ENCODE measurements around the gene CD48. TPM values are rescaled to one million over a fixed set of nuclear protein-coding genes. Genes with fewer than 3 reads are reported as not detected.

The CD48 gene
- total RNA-seq, 6 donors from 2014 or later = 9.4 to 32.1 (median 16.3) TPM

- ATAC-seq (ENCODE audit: low FRiP score in 2 of 2) (no peak), DNase-seq (no peak)
- H3K27me3 ChIP-seq = no peaks in the 10 kb centered on the region
- 75 to 85% methylated on average over 3 of the region's 3 CpGs for WGBS, 2 donors
- peaks cover 0 to 16% (median 5%) of the 10 kb centered on the region in 4 donors for H3K4me1 ChIP-seq
- no peaks in the 10 kb centered on the region for H3K9me3 ChIP-seq
- TF ChIP-seq POLR2AphosphoS5 (IDR thresholded peaks at IDR 0.05) (no peak), POLR2A (IDR thresholded peaks at IDR 0.05) (no peak), EP300 (IDR thresholded peaks at IDR 0.05) (no peak), CTCF (IDR thresholded peaks at IDR 0.05) (no peak)
- H3K4me3 ChIP-seq = no peak overlapping the region
- H3K27ac ChIP-seq = peak overlapping the region in 1 of 4 donors; percentile 6
- H3K36me3 ChIP-seq = no peaks in the 10 kb centered on the region
Observed at GRCh38 chr1:160638540-160638857, 73.1 kb downstream of the CD48 start.

GRCh38 chr1:160637821-160638539 lies 73.6 kb downstream of the CD48 start:
- ATAC-seq (ENCODE audit: low FRiP score in 2 of 2) (no peak), DNase-seq (no peak)
- Histone ChIP-seq H3K27ac (peak overlapping the region in 1 of 4 donors; percentile 6), H3K4me3 (no peak overlapping the region), H3K9me3 (no peaks in the 10 kb centered on the region), H3K36me3 (no peaks in the 10 kb centered on the region), H3K4me1 (peaks cover 0 to 16% (median 5%) of the 10 kb centered on the region in 4 donors), H3K27me3 (no peaks in the 10 kb centered on the region)
- WGBS, 2 donors = 46 to 52% methylated on average over 5 of the region's 5 CpGs
- TF ChIP-seq POLR2A (IDR thresholded peaks at IDR 0.05) = peak in 1 of 4 donors; percentile 16
- TF ChIP-seq POLR2AphosphoS5 (IDR thresholded peaks at IDR 0.05) = no peak

GRCh38 chr1:160637065-160637464 lies 74.6 kb downstream of the CD48 start:
- H3K4me1 ChIP-seq = peaks cover 0 to 16% (median 5%) of the 10 kb centered on the region in 4 donors
- H3K4me3 ChIP-seq = no peak overlapping the region
- no peak for DNase-seq
- ATAC-seq (ENCODE audit: low FRiP score in 2 of 2) = no peak
- no peaks in the 10 kb centered on the region for H3K36me3 ChIP-seq
- H3K27ac ChIP-seq = no peak overlapping the region
- no peaks in the 10 kb centered on the region for H3K9me3 ChIP-seq
- TF ChIP-seq POLR2A (IDR thresholded peaks at IDR 0.05) (no peak), POLR2AphosphoS5 (IDR thresholded peaks at IDR 0.05) (no peak), EP300 (IDR thresholded peaks at IDR 0.05) (no peak), CTCF (IDR thresholded peaks at IDR 0.05) (no peak)
- WGBS, 2 donors = 95 to 97% methylated on average over 8 of the region's 8 CpGs
- no peaks in the 10 kb centered on the region for H3K27me3 ChIP-seq

- H3K4me1 ChIP-seq = peaks cover 0 to 16% (median 5%) of the 10 kb centered on the region in 4 donors
- TF ChIP-seq CTCF (IDR thresholded peaks at IDR 0.05) = no peak
- no peak for TF ChIP-seq POLR2AphosphoS5 (IDR thresholded peaks at IDR 0.05)
- no peak for DNase-seq
- WGBS, 2 donors = 85 to 92% methylated on average over 3 of the region's 3 CpGs
- no peaks in the 10 kb centered on the region for H3K36me3 ChIP-seq
- H3K4me3 ChIP-seq = no peak overlapping the region
- no peak overlapping the region for H3K27ac ChIP-seq
- H3K27me3 ChIP-seq = no peaks in the 10 kb centered on the region
- no peaks in the 10 kb centered on the region for H3K9me3 ChIP-seq
- ATAC-seq (ENCODE audit: low FRiP score in 2 of 2) = no peak
Observed at GRCh38 chr1:160636547-160636946, 75.1 kb downstream of the CD48 start.

GRCh38 chr1:160636076-160636475 lies 75.5 kb downstream of the CD48 start:
- no peaks in the 10 kb centered on the region for H3K36me3 ChIP-seq
- no peak overlapping the region for H3K27ac ChIP-seq
- TF ChIP-seq POLR2AphosphoS5 (IDR thresholded peaks at IDR 0.05) (no peak), CTCF (IDR thresholded peaks at IDR 0.05) (no peak), EP300 (IDR thresholded peaks at IDR 0.05) (no peak), POLR2A (IDR thresholded peaks at IDR 0.05) (no peak)
- H3K9me3 ChIP-seq = no peaks in the 10 kb centered on the region
- peaks cover 0 to 14% (median 5%) of the 10 kb centered on the region in 4 donors for H3K4me1 ChIP-seq
- no peaks in the 10 kb centered on the region for H3K27me3 ChIP-seq
- H3K4me3 ChIP-seq = no peak overlapping the region
- WGBS, 2 donors = 74 to 85% methylated on average over 4 of the region's 4 CpGs
- no peak for ATAC-seq (ENCODE audit: low FRiP score in 2 of 2)
- DNase-seq = no peak

All from upper lobe of left lung (tissue), 6 donors.